GM13976 (cell line): ENCODE data around the gene CKM.
"Not testable (repeated sequence)": the region's sequence is repeated elsewhere in the genome, so short reads cannot be mapped to it uniquely, and the experiment has no call there.

Experiments used
- DNase-seq: peaks from one replicate; pipeline ENCODE4 v3.0.0; 2012; ENCODE audit warnings: low spot score
- in situ Hi-C: fragments of 300-500 bp; cut with MboI; formaldehyde crosslinking; loops from one replicate; pipeline ENCODE4 v1.12.0; 2022; ENCODE audit warnings: low sequenced_read_pairs, mixed read lengths, inconsistent platforms; ENCODE audit not compliant: unreplicated experiment
- TF ChIP-seq, protein P1 (sequence below): IDR thresholded peaks from 2 replicates; pipeline ENCODE4 v1.5.1; 2012; ENCODE audit warnings: borderline replicate concordance, mild to moderate bottlenecking; ENCODE audit not compliant: insufficient read depth; ENCODE audit errors: extremely low read depth, missing control alignments, control extremely low read depth

CKM gene

GRCh38 chr19:45271735-45272108 lies 51.0 kb downstream of the CKM start:
- in situ Hi-C loops = no loop called here
- TF ChIP-seq, protein P1, sequence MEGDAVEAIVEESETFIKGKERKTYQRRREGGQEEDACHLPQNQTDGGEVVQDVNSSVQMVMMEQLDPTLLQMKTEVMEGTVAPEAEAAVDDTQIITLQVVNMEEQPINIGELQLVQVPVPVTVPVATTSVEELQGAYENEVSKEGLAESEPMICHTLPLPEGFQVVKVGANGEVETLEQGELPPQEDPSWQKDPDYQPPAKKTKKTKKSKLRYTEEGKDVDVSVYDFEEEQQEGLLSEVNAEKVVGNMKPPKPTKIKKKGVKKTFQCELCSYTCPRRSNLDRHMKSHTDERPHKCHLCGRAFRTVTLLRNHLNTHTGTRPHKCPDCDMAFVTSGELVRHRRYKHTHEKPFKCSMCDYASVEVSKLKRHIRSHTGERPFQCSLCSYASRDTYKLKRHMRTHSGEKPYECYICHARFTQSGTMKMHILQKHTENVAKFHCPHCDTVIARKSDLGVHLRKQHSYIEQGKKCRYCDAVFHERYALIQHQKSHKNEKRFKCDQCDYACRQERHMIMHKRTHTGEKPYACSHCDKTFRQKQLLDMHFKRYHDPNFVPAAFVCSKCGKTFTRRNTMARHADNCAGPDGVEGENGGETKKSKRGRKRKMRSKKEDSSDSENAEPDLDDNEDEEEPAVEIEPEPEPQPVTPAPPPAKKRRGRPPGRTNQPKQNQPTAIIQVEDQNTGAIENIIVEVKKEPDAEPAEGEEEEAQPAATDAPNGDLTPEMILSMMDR = no peak
- DNase-seq = no peak

DNA sequence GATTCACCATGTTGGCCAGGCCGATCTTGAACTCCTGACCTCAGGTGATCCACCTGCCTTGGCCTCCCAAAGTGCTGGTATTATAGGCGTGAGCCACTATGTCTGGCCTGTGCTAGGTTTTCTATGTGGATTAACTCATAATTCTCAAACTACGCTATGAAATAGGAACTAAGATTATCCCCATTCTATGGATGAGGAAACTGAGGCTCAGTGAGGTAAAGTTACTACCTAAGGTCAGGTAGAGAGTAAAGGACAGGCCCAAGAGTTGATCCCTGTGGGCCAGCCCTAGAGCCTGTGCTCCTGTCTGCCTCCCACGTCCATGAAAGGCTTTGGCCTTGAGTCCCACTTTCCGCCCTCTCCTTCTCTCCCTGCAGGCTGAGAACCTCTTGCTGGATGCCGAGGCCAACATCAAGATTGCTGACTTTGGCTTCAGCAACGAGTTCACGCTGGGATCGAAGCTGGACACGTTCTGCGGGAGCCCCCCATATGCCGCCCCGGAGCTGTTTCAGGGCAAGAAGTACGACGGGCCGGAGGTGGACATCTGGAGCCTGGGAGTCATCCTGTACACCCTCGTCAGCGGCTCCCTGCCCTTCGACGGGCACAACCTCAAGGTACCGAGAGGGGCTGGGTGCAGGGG lies 51.5 kb downstream of the CKM start:
- in situ Hi-C loops = no loop called here
- no peak for DNase-seq
- TF ChIP-seq, protein P1 = no peak

GRCh38 chr19:45269939-45270338 lies 52.7 kb downstream of the CKM start:
- DNase-seq, in situ Hi-C loops: not testable (repeated sequence)

- in situ Hi-C loops = no loop called here
- TF ChIP-seq, protein P1 = no peak
- DNase-seq = no peak
Observed at GRCh38 chr19:45267296-45267695, 55.4 kb downstream of the CKM start.

DNA sequence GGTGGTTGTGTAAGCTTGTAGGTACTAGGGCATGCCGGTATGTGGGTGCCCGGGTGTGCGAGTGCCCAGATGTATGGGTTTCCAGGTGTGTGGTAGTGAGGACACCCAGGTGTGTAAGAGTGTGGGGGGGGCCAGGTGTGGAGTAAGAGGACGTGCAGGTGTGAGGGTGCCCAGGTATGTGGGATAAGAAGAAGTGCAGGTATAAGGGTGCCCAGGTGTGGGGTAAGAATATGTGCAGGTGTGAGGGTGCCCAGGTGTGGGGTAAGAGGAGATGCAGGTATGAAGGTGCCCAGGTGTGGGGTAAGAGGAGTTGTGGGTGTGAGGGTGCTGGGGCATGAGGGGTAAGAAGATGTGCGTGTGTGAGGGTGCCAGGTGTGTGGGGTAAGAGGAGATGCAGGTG lies 57.3 kb downstream of the CKM start:
- in situ Hi-C loops = no loop called here
- TF ChIP-seq, protein P1 = no peak
- DNase-seq = no peak

- in situ Hi-C loops = no loop called here
- TF ChIP-seq, protein P1 = no peak
- no peak for DNase-seq
Observed at GRCh38 chr19:45264781-45265317, 57.8 kb downstream of the CKM start.

- TF ChIP-seq, protein P1 = no peak
- no peak for DNase-seq
- in situ Hi-C loops = no loop called here
Observed at GRCh38 chr19:45263013-45263412, 59.7 kb downstream of the CKM start.
